ENCODE results near the gene WDR26.

DNA sequence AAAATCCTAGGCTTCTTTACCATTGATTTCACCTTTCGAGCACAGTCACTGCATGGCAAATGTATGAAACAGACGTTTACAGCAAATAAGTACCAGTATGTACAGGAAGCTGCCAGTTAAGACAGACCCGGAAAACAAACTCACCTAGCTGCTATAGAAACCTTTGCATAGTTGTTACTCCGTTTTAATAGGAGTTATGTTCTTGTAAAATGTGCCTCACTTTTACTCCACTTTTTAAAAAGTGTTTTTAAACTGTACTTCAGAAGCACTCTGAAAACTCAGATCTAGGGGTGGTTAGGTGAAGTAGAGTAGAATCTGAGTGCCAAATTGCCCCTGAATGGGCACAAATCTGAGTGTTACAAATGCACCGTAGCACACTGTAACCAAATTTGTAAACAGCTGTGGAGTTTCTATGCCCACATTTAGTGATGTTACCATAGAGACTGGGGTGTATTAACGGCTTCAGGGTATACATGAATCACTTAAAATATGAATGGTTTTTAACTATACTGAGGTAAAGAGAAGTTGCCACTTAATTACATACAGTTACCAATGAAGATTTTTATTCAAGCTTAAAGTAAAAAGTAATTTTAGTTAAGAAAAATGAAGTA lies 47.2 kb downstream of the WDR26 start:
- no peak for TF ChIP-seq ISL1 (CRISPR knock-in tag; IDR thresholded peaks at IDR 0.05)
- TF ChIP-seq ZNF565 (CRISPR knock-in tag; conservative IDR thresholded peaks at IDR 0.05; ENCODE audit: low read depth) = no peak
- TF ChIP-seq ARNTL (CRISPR knock-in tag; IDR thresholded peaks at IDR 0.05; ENCODE audit: borderline replicate concordance, low read depth) = no peak
- no peak for TF ChIP-seq RARB (CRISPR knock-in tag; IDR thresholded peaks at IDR 0.05)
- no peak for TF ChIP-seq ZNF70 (CRISPR knock-in tag; IDR thresholded peaks at IDR 0.05)
- TF ChIP-seq, protein P1, sequence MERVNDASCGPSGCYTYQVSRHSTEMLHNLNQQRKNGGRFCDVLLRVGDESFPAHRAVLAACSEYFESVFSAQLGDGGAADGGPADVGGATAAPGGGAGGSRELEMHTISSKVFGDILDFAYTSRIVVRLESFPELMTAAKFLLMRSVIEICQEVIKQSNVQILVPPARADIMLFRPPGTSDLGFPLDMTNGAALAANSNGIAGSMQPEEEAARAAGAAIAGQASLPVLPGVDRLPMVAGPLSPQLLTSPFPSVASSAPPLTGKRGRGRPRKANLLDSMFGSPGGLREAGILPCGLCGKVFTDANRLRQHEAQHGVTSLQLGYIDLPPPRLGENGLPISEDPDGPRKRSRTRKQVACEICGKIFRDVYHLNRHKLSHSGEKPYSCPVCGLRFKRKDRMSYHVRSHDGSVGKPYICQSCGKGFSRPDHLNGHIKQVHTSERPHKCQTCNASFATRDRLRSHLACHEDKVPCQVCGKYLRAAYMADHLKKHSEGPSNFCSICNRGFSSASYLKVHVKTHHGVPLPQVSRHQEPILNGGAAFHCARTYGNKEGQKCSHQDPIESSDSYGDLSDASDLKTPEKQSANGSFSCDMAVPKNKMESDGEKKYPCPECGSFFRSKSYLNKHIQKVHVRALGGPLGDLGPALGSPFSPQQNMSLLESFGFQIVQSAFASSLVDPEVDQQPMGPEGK (CRISPR knock-in tag; IDR thresholded peaks at IDR 0.05; ENCODE audit: borderline replicate concordance) = no peak
- TF ChIP-seq OSR1 (CRISPR knock-in tag; IDR thresholded peaks at IDR 0.05) = no peak
- no peak for TF ChIP-seq ZFP30 (CRISPR knock-in tag; IDR thresholded peaks at IDR 0.05)
- TF ChIP-seq PPARA (CRISPR knock-in tag; IDR thresholded peaks at IDR 0.05; ENCODE audit: borderline replicate concordance) = no peak
- no peak for TF ChIP-seq TOX (CRISPR knock-in tag; IDR thresholded peaks at IDR 0.05; ENCODE audit: borderline replicate concordance)
- TF ChIP-seq, protein P2, sequence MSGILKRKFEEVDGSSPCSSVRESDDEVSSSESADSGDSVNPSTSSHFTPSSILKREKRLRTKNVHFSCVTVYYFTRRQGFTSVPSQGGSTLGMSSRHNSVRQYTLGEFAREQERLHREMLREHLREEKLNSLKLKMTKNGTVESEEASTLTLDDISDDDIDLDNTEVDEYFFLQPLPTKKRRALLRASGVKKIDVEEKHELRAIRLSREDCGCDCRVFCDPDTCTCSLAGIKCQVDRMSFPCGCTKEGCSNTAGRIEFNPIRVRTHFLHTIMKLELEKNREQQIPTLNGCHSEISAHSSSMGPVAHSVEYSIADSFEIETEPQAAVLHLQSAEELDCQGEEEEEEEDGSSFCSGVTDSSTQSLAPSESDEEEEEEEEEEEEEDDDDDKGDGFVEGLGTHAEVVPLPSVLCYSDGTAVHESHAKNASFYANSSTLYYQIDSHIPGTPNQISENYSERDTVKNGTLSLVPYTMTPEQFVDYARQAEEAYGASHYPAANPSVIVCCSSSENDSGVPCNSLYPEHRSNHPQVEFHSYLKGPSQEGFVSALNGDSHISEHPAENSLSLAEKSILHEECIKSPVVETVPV (CRISPR knock-in tag; IDR thresholded peaks at IDR 0.05) = no peak

Measured in SK-N-SH treated with all-trans-retinoic acid at 6 μM for 48 hours (cell line).